Adrenal gland (tissue), 12 donors: Measurements from ENCODE around the gene H2AZ2. TPM values are rescaled to one million over a fixed set of nuclear protein-coding genes. Genes with fewer than 3 reads are reported as not detected.

Experiments
- DNase-seq, 7 donors: peaks; one replicate each; pipeline ENCODE4 v3.0.0-alpha.2; 2019 to 2020
- H3K27ac ChIP-seq, 5 donors: fragments of 200-600 bp; sonication (generic) in 4 of 5; 1 replicate in 3 of 5; 2 replicates in 2 of 5; pipeline versions ENCODE4 v1.5.1 to v1.8.0; 2016 to 2020; ENCODE audit warnings: mild to moderate bottlenecking in 1 of 5
- H3K27me3 ChIP-seq: fragments of 200-600 bp; 2 replicates; pipeline ENCODE4 v1.8.0; 2021
- H3K36me3 ChIP-seq, 2 donors: fragments of 200-600 bp; replicated peaks in 1 of 2; 1 replicate in 1 of 2; 2 replicates in 1 of 2; pipeline versions ENCODE4 v1.5.1 to v1.8.0; 2018 to 2022
- H3K4me1 ChIP-seq, 2 donors: fragments of 200-600 bp; replicated peaks in 1 of 2; 1 replicate in 1 of 2; 2 replicates in 1 of 2; pipeline versions ENCODE4 v1.5.1 to v1.8.0; 2018 to 2021
- H3K4me3 ChIP-seq, 4 donors: fragments of 200-600 bp; sonication (generic) in 3 of 4; one replicate each; pipeline ENCODE4 v1.5.1; 2016 to 2018
- H3K9me3 ChIP-seq, 3 donors: fragments of 200-600 bp; sonication (generic) in 1 of 3; replicated peaks in 1 of 3; 1 replicate in 2 of 3; 2 replicates in 1 of 3; pipeline versions ENCODE4 v1.5.1 to v1.8.0; 2016 to 2021
- CTCF ChIP-seq, 6 experiments: fragments of 450-650 bp in 4 of 6; fragments of 200-600 bp in 2 of 6; sonication (generic) in 1 of 6; IDR thresholded peaks; 1 replicate in 5 of 6; 2 replicates in 1 of 6; pipeline versions ENCODE4 v1.5.1 to v1.8.0; 2016 to 2021; ENCODE audit warnings: antibody characterized with exemption in 6 of 6, mild to moderate bottlenecking in 2 of 6, moderate library complexity in 1 of 6
- POLR2A ChIP-seq, 2 donors: fragments of 450-650 bp; IDR thresholded peaks; one replicate each; pipeline ENCODE4 v1.6.1; 2017; ENCODE audit warnings: antibody characterized with exemption in 2 of 2, mild to moderate bottlenecking in 2 of 2, moderate library complexity in 1 of 2
- WGBS, 4 donors: extraction: QIAGEN DNeasy Blood & Tissue Kit in 2 of 4; methylation state at CpG; one replicate each; pipeline versions ENCODE4 v1.1.5 to v1.1.7; 2013 to 2017; 5-methylcytosine and 5-hydroxymethylcytosine counted together
- intact Hi-C, 2 donors: fragments of 100-400 bp; cut with DNase I; formaldehyde crosslinking; loops; one replicate each; pipeline versions ENCODE4 v1.14.1 to v1.15.0; 2022 to 2023
- polyA plus RNA-seq, 3 donors: library from polyadenylated mRNA; stranded (reverse); fragments of 200-250 nt in 2 of 3; fragments of 350-450 nt in 1 of 3; fragmentation: Illumina TruSeq in 1 of 3; extraction: RNeasy Lipid Tissue Mini Kit (QIAGEN cat#74804) in 1 of 3; gene quantifications; one replicate each; pipeline ENCODE4 v1.2.3, GENCODE V29; 2013 to 2014
- total RNA-seq, 9 donors: library from RNA; depleted of rRNA in 4 of 9; stranded (reverse); fragments of >200 nt in 4 of 9; fragments of 120-200 nt in 1 of 9; fragmentation: NEBNext Ultra II Directional in 1 of 9; extraction: Animal tissue kit (Norgen Biotek cat#: 25700) in 1 of 9; gene quantifications; one replicate each; pipeline versions ENCODE4 v1.1.0 to v1.2.4, GENCODE V29; 2013 to 2023
- donor health status: healthy with polysubstance abuse.
- donor health status: Bipolar disorder and iron deficiency.
- donor health status: DM: yes; HTN: yes; CAD: no.
- donor health status: DM: no; HTN: no; CAD: no.
- donor health status: DM: no; HTN: no; CAD: no.
- donor health status: DM: yes; HTN: yes; CAD: no.

Gene H2AZ2
- total and polyA plus RNA-seq, 12 donors = 62.7 to 158 (median 111) TPM

GRCh38 chr7:44801890-44802289 lies 46.0 kb downstream of the H2AZ2 start:
- H3K27ac ChIP-seq = no peak overlapping the region
- WGBS, 4 donors = 81 to 88% (median 85%) methylated on average over 5 of the region's 5 CpGs
- peaks cover 16 to 23% of the 10 kb centered on the region in 2 donors for H3K4me1 ChIP-seq
- H3K27me3 ChIP-seq = no peaks in the 10 kb centered on the region
- peaks cover 0 to 62% of the 10 kb centered on the region in 2 donors for H3K36me3 ChIP-seq
- H3K4me3 ChIP-seq = no peak overlapping the region
- DNase-seq = no peak
- intact Hi-C loops = no loop called here
- no peak for TF ChIP-seq CTCF (IDR thresholded peaks at IDR 0.05)
- TF ChIP-seq POLR2A (IDR thresholded peaks at IDR 0.05) = no peak
- H3K9me3 ChIP-seq = no peaks in the 10 kb centered on the region

DNA sequence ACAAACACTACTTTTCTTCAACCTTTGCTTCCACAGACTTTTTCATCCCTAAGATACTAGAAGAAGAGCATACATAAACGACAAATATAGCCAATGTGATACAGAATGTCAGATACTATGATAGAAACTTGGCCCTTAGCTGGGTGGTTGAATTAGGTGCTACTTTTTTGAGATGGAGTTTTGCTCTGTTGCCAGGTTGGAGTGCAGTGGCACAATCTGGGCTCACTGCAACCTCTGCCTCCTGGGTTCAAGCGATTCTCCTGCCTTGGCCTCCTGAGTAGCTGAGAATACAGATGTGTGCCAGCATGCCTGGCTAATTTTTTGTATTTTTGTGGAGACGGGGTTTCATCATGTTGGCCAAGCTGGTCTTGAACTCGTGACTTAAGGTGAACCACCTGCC lies 47.9 kb downstream of the H2AZ2 start:
- TF ChIP-seq CTCF (IDR thresholded peaks at IDR 0.05) (no peak), POLR2A (IDR thresholded peaks at IDR 0.05) (no peak)
- intact Hi-C loops = no loop called here
- Histone ChIP-seq H3K36me3 (peaks cover 0 to 62% of the 10 kb centered on the region in 2 donors), H3K4me3 (no peak overlapping the region), H3K9me3 (no peaks in the 10 kb centered on the region), H3K4me1 (peaks cover 16 to 28% of the 10 kb centered on the region in 2 donors), H3K27ac (peak overlapping the region in 1 of 5 donors; percentile 1), H3K27me3 (no peaks in the 10 kb centered on the region)
- WGBS, 4 donors = 73 to 80% (median 76%) methylated on average over 4 of the region's 4 CpGs
- DNase-seq = no peak

- Histone ChIP-seq H3K4me1 (peaks cover 16 to 28% of the 10 kb centered on the region in 2 donors), H3K4me3 (peak overlapping the region in 1 of 4 donors; percentile 73), H3K27ac (peak overlapping the region in 1 of 5 donors; percentile 99), H3K9me3 (no peaks in the 10 kb centered on the region), H3K36me3 (peaks cover 0 to 52% of the 10 kb centered on the region in 2 donors), H3K27me3 (no peaks in the 10 kb centered on the region)
- 15 to 37% (median 27%) methylated on average over 2 of the region's 2 CpGs for WGBS, 4 donors
- TF ChIP-seq CTCF (IDR thresholded peaks at IDR 0.05) (no peak), POLR2A (IDR thresholded peaks at IDR 0.05) (no peak)
- no peak for DNase-seq
- intact Hi-C loops = no loop called here
Observed at GRCh38 chr7:44798649-44799305, 49.1 kb downstream of the H2AZ2 start.

- 3 to 7% (median 4%) methylated on average over 23 to 26 of the region's 26 CpGs for WGBS, 4 donors
Observed at GRCh38 chr7:44797329-44798258, 50.3 kb downstream of the H2AZ2 start.

More at GRCh38 chr7:44797329-44798258, 50.3 kb downstream of the H2AZ2 start:
- peak overlapping the region; percentile 98 to 100 (median 99) for H3K27ac ChIP-seq
- H3K27me3 ChIP-seq = no peaks in the 10 kb centered on the region
- intact Hi-C loops = no loop called here
- H3K4me1 ChIP-seq = peaks cover 16 to 28% of the 10 kb centered on the region in 2 donors
- peak; percentile 88 to 96 (median 91) for DNase-seq
- peak overlapping the region; percentile 28 to 96 (median 66) for H3K4me3 ChIP-seq
- peak in 1 of 2 donors; percentile 41 for TF ChIP-seq POLR2A (IDR thresholded peaks at IDR 0.05)
- TF ChIP-seq CTCF (IDR thresholded peaks at IDR 0.05) = peak in 5 of 6 experiments; percentile 12 to 43 (median 34)
- H3K9me3 ChIP-seq = no peaks in the 10 kb centered on the region
- peaks cover 0 to 40% of the 10 kb centered on the region in 2 donors for H3K36me3 ChIP-seq
